Right lobe of liver (tissue), 6 donors: ENCODE data around the gene R3HCC1L. TPM values are rescaled to one million over a fixed set of nuclear protein-coding genes. Genes with fewer than 3 reads are reported as not detected.
A peak's percentile ranks its signal among the peaks of the same experiment; 100 is the strongest.

Experiments used
- ATAC-seq, 4 donors: fragments of 200-7000 bp; cut with Tn5 transposase; one replicate each; pipeline ENCODE4 v1.9.1; 2020; ENCODE audit warnings: mild to moderate bottlenecking in 4 of 4, moderate library complexity in 4 of 4
- DNase-seq, 3 donors: peaks; one replicate each; pipeline ENCODE4 v3.0.0-alpha.2; 2020
- H3K27ac ChIP-seq, 3 donors: fragments of 200-600 bp; one replicate each; pipeline ENCODE4 v1.8.0; 2022
- H3K27me3 ChIP-seq, 2 donors: fragments of 200-600 bp; one replicate each; pipeline ENCODE4 v1.8.0; 2022
- H3K36me3 ChIP-seq, 4 donors: fragments of 200-600 bp; sonication (generic) in 1 of 4; one replicate each; pipeline versions ENCODE4 v1.5.1 to v1.8.0; 2017 to 2022; ENCODE audit warnings: control low read depth in 1 of 4
- H3K4me1 ChIP-seq, 4 donors: fragments of 200-600 bp; sonication (generic) in 1 of 4; one replicate each; pipeline versions ENCODE4 v1.5.1 to v1.8.0; 2017 to 2022; ENCODE audit warnings: control low read depth in 1 of 4
- H3K4me3 ChIP-seq, 3 donors: fragments of 200-600 bp; one replicate each; pipeline ENCODE4 v1.8.0; 2022
- H3K9me3 ChIP-seq, 4 donors: fragments of 200-600 bp; sonication (generic) in 1 of 4; one replicate each; pipeline versions ENCODE4 v1.5.1 to v1.8.0; 2017 to 2022; ENCODE audit warnings: control low read depth in 1 of 4
- POLR2A ChIP-seq: fragments of 450-650 bp; IDR thresholded peaks from one replicate; pipeline ENCODE4 v1.6.1; 2017; ENCODE audit warnings: antibody characterized with exemption, mild to moderate bottlenecking
- WGBS: methylation state at CpG from one replicate; pipeline ENCODE4 v1.1.6; 2018; ENCODE audit warnings: low coverage, low lambda C conversion rate; ENCODE audit not compliant: insufficient coverage; ENCODE audit errors: missing lambda C conversion rate; 5-methylcytosine and 5-hydroxymethylcytosine counted together
- intact Hi-C, 2 donors: fragments of 100-400 bp; cut with DNase I; formaldehyde crosslinking; loops; one replicate each; pipeline versions ENCODE4 v1.11.2 to v1.14.1; 2022
- total RNA-seq, 6 experiments: library from RNA; depleted of rRNA in 2 of 6; stranded (reverse); fragments of >200 nt in 2 of 6; fragmentation: NEBNext Ultra II Directional in 3 of 6; extraction: Animal tissue kit (Norgen Biotek cat#: 25700) in 3 of 6; gene quantifications; one replicate each; pipeline versions ENCODE4 v1.1.0 to v1.2.4, GENCODE V29; 2016 to 2023
- TF ChIP-seq, protein P1 (sequence below), 4 donors: fragments of 200-600 bp in 3 of 4; fragments of 450-650 bp in 1 of 4; IDR thresholded peaks; one replicate each; pipeline versions ENCODE4 v1.5.1 to v1.8.0; 2016 to 2022; ENCODE audit warnings: antibody characterized with exemption in 4 of 4, mild to moderate bottlenecking in 2 of 4
- donor health status: DM: no; HTN: yes; CAD: no.
- donor health status: DM: no; HTN: no; CAD: no.
- donor health status: DM: no; HTN: no; CAD: no.
- donor health status: DM: no; HTN: yes; CAD: no.
- donor health status: DM: no; HTN: yes; CAD: no.

R3HCC1L gene
- total RNA-seq, 6 experiments from 2014 or later, result 5.0 to 6.5 (median 5.5) TPM

DNA sequence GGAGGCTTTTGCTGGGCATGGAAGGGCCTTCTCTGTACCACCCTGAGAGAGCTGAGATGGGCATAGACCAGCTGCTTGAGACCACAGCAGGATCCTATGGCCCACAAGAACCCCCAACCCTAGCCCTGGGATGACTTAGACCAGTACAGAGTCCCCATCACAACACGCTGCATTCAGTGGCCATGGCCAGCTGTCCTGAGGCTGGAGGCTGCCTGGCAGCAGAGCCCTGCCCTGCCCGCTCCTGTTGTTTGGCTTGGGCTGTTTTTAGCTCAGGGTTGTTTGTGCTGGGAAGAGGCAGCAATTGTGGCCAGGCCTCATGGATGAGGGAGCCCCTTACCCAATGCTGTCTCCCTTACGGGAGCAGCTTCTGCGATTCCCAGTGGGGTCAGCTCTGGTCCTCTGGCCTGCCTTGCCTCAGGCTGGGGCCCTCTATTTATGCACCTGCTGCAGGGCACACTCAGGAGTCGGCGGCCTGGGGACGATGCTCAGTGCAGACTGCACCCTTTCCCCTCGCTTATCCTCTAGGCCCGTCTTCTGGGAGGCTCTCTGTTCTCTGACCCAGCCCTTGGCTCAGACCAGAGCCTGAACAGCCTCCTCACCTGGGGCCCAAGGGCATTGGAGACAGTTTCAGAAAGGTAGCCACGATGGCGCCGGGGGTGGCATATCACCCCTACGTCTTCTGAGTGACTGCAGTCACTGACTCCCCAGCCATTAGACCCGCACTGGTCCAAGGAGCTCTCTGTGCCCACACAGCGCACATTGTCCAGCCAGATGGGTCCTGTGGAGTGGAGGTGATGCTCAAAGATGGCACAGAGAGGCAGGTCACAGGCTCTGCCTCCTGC lies 127.2 kb downstream of the R3HCC1L start:
- DNase-seq (no peak), ATAC-seq (no peak)
- H3K4me3 ChIP-seq, result no peak overlapping the region
- H3K36me3 ChIP-seq, result no peaks in the 10 kb centered on the region
- WGBS, result 89% methylated on average over 7 of the region's 15 CpGs
- intact Hi-C loops, result no loop called here
- H3K27me3 ChIP-seq, result no peaks in the 10 kb centered on the region
- no peak for TF ChIP-seq POLR2A
- TF ChIP-seq, protein P1, sequence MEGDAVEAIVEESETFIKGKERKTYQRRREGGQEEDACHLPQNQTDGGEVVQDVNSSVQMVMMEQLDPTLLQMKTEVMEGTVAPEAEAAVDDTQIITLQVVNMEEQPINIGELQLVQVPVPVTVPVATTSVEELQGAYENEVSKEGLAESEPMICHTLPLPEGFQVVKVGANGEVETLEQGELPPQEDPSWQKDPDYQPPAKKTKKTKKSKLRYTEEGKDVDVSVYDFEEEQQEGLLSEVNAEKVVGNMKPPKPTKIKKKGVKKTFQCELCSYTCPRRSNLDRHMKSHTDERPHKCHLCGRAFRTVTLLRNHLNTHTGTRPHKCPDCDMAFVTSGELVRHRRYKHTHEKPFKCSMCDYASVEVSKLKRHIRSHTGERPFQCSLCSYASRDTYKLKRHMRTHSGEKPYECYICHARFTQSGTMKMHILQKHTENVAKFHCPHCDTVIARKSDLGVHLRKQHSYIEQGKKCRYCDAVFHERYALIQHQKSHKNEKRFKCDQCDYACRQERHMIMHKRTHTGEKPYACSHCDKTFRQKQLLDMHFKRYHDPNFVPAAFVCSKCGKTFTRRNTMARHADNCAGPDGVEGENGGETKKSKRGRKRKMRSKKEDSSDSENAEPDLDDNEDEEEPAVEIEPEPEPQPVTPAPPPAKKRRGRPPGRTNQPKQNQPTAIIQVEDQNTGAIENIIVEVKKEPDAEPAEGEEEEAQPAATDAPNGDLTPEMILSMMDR (IDR thresholded peaks at IDR 0.05), result no peak
- no peaks in the 10 kb centered on the region for H3K4me1 ChIP-seq
- H3K27ac ChIP-seq, result no peak overlapping the region
- no peaks in the 10 kb centered on the region for H3K9me3 ChIP-seq

DNA sequence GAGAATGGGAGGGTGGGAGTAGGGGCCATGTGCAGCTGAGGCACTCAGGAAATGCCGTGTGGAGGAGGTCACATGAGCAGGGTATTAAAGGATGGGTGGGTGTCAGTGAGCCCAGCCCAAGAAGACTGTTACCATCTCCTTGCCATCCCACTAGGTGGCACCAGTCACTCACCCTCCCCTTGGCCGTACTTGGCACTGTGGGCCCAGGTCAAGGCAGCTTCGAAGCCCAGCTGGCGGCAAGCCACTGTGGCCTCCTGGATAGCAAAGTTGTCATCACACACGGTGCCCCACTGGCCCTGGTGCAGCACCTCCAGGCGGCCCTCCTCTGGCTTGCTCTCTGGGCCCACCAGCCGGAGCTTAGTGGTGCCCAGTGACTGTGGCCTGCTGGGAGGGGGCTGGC lies 128.1 kb downstream of the R3HCC1L start:
- H3K9me3 ChIP-seq, result no peaks in the 10 kb centered on the region
- no peaks in the 10 kb centered on the region for H3K27me3 ChIP-seq
- intact Hi-C loops, result no loop called here
- H3K27ac ChIP-seq, result no peak overlapping the region
- H3K36me3 ChIP-seq, result no peaks in the 10 kb centered on the region
- H3K4me1 ChIP-seq, result no peaks in the 10 kb centered on the region
- 17% methylated on average over 1 of the region's 7 CpGs for WGBS
- TF ChIP-seq POLR2A, result no peak
- TF ChIP-seq, protein P1 (IDR thresholded peaks at IDR 0.05), result peak; percentile 63 to 82 (median 70)
- ATAC-seq (peak; percentile 76 to 93 (median 88)), DNase-seq (peak; percentile 80 to 86 (median 85))
- H3K4me3 ChIP-seq, result no peak overlapping the region

DNA sequence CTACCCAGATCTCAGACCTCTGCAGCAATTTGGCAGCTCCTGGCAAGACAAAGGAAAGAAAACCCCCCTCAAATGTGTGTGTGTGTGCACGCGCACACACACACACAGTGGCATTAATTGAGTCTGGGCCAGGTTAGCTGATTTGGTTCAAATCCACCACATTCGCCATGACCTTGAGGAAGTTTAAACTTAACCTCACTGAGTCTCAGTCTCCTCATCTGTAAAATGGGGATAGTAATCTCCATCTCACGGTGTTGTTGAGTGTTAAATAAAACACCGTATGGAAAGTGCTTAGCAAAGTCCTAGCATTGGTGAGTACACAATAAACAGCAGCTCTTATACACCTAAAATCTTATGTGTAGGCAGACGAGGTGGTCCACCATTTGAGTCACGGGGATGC lies 128.6 kb downstream of the R3HCC1L start:
- DNase-seq (no peak), ATAC-seq (no peak)
- H3K27ac ChIP-seq, result no peak overlapping the region
- no peaks in the 10 kb centered on the region for H3K27me3 ChIP-seq
- intact Hi-C loops, result no loop called here
- WGBS, result 82% methylated on average over 3 of the region's 7 CpGs
- H3K4me1 ChIP-seq, result no peaks in the 10 kb centered on the region
- no peak overlapping the region for H3K4me3 ChIP-seq
- no peaks in the 10 kb centered on the region for H3K36me3 ChIP-seq
- H3K9me3 ChIP-seq, result no peaks in the 10 kb centered on the region
- TF ChIP-seq, protein P1 (IDR thresholded peaks at IDR 0.05), result no peak
- no peak for TF ChIP-seq POLR2A

DNA sequence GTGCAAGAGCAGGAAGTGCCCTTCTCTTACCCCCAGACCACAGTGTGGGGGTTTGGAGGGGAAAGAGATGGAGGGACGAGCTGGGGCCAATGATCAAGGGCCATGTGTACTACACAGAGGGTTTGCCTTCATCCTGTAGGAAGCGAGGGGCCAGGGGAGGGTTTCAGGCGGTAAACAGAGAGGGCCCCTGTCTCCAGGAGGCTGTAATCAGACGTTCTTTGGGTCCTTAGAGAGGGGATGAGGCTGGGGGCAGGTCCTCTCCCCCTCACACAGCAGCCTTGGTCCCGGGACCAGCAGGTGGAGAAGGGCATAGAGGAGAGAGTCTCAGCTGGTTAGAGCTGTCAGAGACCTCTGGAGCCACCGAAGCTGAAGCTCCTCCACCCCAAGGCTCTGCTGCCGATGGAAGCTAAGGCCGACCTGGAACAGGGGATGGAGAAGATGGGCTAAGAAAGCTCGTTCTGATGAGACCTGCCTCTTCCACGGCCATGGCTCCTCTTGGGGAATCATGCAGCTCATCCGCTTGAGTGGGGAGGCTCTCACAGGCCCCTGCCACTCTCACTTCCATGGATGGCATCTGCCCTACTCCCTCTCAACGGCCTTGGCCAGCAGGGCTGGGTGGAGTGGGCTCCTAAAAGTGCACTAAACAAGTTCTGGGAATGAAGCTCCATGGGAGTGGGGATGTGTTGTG lies 130.1 kb downstream of the R3HCC1L start:
- Histone ChIP-seq H3K36me3 (no peaks in the 10 kb centered on the region), H3K4me3 (no peak overlapping the region), H3K9me3 (no peaks in the 10 kb centered on the region), H3K27ac (no peak overlapping the region), H3K4me1 (peaks cover 0 to 9% (median 0%) of the 10 kb centered on the region in 4 donors), H3K27me3 (no peaks in the 10 kb centered on the region)
- DNase-seq (no peak), ATAC-seq (no peak)
- no peak for TF ChIP-seq POLR2A
- TF ChIP-seq, protein P1 (IDR thresholded peaks at IDR 0.05), result no peak
- WGBS, result 62% methylated on average over 4 of the region's 12 CpGs
- intact Hi-C loops, result no loop called here
